GM12874 (cell line): Measurements from ENCODE around the gene GOLGA1.
A peak's percentile ranks its signal among the peaks of the same experiment; 100 is the strongest.

Source experiments
- CTCF ChIP-seq: IDR thresholded peaks from 2 replicates; pipeline ENCODE4 v1.5.1; 2011; ENCODE audit warnings: low read depth, mild to moderate bottlenecking, control low read depth, low read length, moderate library complexity; ENCODE audit not compliant: insufficient read depth

The GOLGA1 gene

GRCh38 chr9:124841075-124841821, 99.6 kb downstream of the GOLGA1 start:
- no peak for TF ChIP-seq CTCF

GRCh38 chr9:124840300-124840833, 100.5 kb downstream of the GOLGA1 start:
- TF ChIP-seq CTCF = peak; percentile 46

- peak; percentile 49; the same call in 1 of the 2 replicates for TF ChIP-seq CTCF
Observed at GRCh38 chr9:124839612-124840299, 101.1 kb downstream of the GOLGA1 start.

- no peak for TF ChIP-seq CTCF
Observed at GRCh38 chr9:124835026-124835557, 105.8 kb downstream of the GOLGA1 start.

- TF ChIP-seq CTCF = no peak
Observed at GRCh38 chr9:124834591-124834990, 106.3 kb downstream of the GOLGA1 start.

- no peak for TF ChIP-seq CTCF
Observed at GRCh38 chr9:124831642-124832364, 109.1 kb downstream of the GOLGA1 start.

GRCh38 chr9:124830593-124830992, 110.3 kb downstream of the GOLGA1 start:
- TF ChIP-seq CTCF = no peak
